ENCODE data around the gene LDLRAD4.

The LDLRAD4 gene

DNA sequence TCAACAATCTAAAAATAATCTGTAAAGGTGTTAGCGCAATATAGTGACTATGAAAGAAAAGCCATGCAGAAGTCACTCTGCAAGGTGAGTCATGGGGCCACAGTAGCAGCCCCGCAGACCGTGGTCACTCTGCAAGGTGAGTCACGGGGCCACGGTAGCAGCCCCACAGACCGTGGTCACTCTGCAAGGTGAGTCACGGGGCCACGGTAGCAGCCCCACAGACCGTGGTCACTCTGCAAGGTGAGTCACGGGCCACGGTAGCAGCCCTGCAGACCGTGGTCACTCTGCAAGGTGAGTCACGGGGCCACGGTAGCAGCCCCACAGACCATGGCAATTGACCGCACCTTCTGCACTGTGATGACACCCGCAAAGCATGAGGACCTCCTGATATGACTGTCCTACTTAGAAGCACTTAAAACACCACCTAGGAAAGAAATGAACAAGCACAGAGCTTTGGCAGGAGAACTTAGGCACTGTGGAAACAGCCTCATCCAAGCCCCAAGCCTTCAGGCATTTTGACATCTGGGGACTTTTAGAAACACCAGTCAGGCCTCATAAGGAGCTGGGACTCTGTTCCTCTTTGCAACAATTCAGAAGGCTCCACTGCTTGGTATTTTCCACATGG is 70.1 kb downstream of the LDLRAD4 start:
- Mint-ChIP-seq H3K27ac (no peak overlapping the region), H3K27me3 (no peaks in the 10 kb centered on the region), H3K9me3 (no peaks in the 10 kb centered on the region), H3K4me3 (no peak overlapping the region), H3K36me3 (no peaks in the 10 kb centered on the region), H3K4me1 (peaks cover 5% of the 10 kb centered on the region)

DNA sequence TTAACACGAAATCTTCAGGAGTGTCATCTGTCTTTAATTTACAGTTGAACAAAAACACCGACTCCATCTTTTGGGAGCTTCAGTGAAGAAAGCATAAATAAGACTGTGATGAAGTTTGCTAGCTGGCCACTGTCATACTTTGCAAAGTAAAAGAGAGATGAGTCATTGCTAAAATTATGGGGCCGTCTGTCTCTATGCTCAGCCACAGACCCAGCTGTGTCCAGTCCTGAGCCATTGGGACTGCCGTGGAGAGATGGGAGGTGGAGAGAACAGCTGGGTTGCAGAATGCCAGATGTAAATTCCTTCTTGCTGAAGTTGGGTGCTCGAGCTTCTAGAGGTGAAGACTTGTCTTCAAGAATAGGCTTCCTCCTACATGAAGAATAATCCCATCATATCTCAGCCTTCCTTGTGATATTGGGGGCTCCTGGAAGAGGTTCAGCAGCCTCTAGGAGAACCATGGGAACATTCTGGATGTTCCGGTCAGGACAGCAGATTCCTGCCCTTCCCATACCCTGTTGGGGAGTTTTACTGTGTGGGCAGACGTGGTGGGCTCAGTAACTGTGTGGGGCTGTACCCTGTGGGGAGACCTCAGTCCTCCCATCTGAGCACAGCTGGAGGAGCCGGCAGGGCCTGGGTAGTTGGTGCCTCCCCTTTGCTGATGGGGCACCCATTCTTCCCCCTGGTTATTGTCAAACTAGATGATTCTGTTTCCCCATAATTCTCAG is 71.1 kb downstream of the LDLRAD4 start:
- H3K27me3 Mint-ChIP-seq: no peaks in the 10 kb centered on the region
- peaks cover 3% of the 10 kb centered on the region for H3K4me1 Mint-ChIP-seq
- H3K9me3 Mint-ChIP-seq: no peaks in the 10 kb centered on the region
- H3K27ac Mint-ChIP-seq: no peak overlapping the region
- no peaks in the 10 kb centered on the region for H3K36me3 Mint-ChIP-seq
- no peak overlapping the region for H3K4me3 Mint-ChIP-seq

DNA sequence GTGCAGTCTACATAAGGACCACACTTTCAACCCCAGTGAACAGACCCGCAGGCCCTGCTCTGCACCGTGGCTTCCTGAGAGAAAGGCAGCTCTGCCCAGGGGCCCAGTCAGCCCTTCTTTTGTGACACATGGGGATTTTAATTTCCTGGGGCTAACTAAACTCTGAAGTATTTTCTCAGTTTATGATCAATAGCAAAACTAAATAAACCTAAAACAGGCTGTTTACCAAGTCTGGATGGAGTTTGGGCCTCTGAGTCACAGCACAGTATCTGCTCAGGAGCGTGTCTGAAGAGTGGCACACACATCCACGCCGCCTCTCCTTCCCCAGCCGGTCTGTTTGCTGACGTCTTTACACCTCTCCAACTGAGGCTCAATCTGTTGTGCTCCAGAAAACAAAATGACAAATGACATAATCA is 72.3 kb downstream of the LDLRAD4 start:
- no peaks in the 10 kb centered on the region for H3K4me1 Mint-ChIP-seq
- no peak overlapping the region for H3K4me3 Mint-ChIP-seq
- H3K9me3 Mint-ChIP-seq: no peaks in the 10 kb centered on the region
- no peak overlapping the region for H3K27ac Mint-ChIP-seq
- no peaks in the 10 kb centered on the region for H3K27me3 Mint-ChIP-seq
- H3K36me3 Mint-ChIP-seq: no peaks in the 10 kb centered on the region

DNA sequence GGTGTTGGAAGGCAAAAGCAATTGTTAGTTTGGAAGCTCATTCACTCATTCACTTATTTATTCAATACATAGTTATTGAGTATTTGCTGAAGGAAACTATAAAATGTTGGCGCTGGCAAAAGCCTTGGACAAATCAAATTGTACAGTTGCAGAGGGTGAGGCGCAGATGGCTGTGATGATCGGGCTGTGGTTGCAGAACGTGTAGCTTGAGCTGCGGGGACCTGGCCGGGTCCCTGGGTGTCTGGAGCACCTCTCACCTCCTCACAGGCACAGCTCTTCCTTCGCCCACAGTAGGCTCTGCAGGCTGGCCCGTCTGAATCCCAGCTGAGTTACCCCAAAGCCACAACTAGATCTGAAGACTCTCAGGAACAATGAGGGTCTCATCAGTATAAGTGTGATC is 72.7 kb downstream of the LDLRAD4 start:
- Mint-ChIP-seq H3K9me3 (no peaks in the 10 kb centered on the region), H3K27ac (no peak overlapping the region), H3K4me3 (no peak overlapping the region), H3K27me3 (no peaks in the 10 kb centered on the region), H3K36me3 (no peaks in the 10 kb centered on the region), H3K4me1 (no peaks in the 10 kb centered on the region)

DNA sequence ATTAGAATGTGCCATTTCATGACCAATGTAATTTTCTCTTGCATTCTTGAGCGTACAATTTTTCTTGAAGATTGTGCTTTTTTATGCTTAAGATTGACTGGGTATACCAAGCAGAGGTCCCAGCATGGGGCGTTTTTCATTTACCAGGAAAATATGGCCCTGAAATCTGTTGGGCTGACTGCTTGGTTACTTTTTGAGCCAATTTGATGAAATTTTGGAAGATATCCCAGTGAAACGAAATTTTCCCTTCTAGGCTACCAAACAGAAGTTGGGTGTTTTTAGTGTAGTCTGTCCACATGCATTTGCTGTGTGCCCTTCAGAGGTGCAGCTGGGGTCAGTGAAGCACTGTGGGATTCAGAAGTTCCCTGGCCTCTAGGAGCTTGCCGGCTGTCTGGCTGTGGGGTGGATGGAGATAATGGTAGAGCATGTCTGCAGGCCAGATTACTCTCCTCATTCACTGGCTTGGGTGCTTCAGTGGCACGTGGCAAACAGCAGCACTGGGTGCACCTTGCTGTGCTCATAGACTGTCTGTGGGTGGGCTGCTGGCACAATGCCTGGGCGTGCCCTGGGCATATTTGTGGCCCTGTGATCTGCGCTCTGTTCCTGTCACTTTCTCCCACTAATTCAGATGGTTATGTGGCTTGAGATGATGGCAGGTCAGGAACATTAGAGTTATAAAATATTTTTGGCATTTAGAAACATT is 73.3 kb downstream of the LDLRAD4 start:
- Mint-ChIP-seq H3K36me3 (no peaks in the 10 kb centered on the region), H3K9me3 (no peaks in the 10 kb centered on the region), H3K4me1 (peaks cover 3% of the 10 kb centered on the region), H3K27ac (no peak overlapping the region), H3K27me3 (no peaks in the 10 kb centered on the region), H3K4me3 (no peak overlapping the region)

DNA sequence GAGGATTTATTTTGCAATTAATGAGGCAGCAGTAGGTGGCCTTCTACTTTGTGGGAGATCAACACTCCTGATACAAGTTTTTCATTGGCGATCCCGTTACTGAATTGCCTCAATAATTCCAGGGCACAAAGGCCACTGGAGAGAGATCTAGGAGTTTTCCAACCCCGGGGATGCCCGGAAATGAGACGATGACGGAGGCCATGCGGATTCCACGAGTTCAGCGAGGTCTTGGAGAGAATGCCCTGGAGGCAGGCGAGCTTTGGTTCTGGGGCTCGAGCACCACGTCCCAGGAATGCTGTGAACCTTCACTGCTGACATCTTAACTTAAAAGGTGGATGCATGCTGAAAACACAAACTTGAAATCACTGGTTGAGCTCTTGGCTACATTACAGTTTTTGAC is 74.2 kb downstream of the LDLRAD4 start:
- Mint-ChIP-seq H3K4me1 (peaks cover 8% of the 10 kb centered on the region), H3K27me3 (no peaks in the 10 kb centered on the region), H3K9me3 (no peaks in the 10 kb centered on the region), H3K4me3 (no peak overlapping the region), H3K27ac (no peak overlapping the region), H3K36me3 (no peaks in the 10 kb centered on the region)

DNA sequence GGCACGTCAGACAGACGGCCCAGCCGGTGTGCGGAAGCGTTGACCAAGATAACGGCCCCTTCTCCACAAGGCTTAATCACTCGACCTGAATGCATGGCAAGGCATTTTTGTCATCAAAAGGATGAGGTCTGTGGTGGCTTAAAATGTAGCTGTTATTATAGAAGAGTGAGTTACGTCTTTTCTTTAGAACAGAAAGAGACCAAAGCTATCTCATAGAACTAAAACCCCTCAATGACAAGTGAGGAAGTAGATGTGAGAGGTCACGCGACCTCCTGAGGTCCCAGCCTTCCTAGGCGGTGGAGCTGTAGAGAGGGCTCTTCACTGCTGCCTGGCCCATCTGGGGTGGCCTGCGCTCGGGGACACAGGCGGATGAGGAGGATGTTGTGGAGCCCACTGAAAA is 75.7 kb downstream of the LDLRAD4 start:
- no peaks in the 10 kb centered on the region for H3K9me3 Mint-ChIP-seq
- no peaks in the 10 kb centered on the region for H3K36me3 Mint-ChIP-seq
- H3K4me3 Mint-ChIP-seq: no peak overlapping the region
- no peaks in the 10 kb centered on the region for H3K27me3 Mint-ChIP-seq
- H3K27ac Mint-ChIP-seq: no peak overlapping the region
- H3K4me1 Mint-ChIP-seq: peaks cover 8% of the 10 kb centered on the region

DNA sequence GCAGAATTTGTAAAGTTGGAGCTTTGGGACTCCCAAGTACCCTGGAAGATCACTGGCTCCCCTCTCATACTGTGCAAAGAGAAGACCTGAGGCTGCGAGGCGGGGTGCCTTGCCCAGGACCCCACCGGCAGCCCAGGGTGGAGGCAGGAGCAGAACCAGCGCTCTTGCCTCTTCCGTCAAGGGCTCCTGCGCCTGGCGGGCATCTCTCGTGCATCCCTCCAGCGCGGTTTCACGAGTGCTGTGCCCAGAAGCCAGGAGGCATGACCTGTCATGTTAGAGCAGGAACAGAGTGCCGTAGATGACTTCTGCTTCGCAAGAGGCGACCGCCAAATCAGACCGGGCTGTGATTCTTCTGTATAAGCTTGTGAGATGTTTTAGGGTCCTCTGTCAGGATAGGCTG is 77.3 kb downstream of the LDLRAD4 start:
- Mint-ChIP-seq H3K4me3 (no peak overlapping the region), H3K36me3 (no peaks in the 10 kb centered on the region), H3K4me1 (peaks cover 8% of the 10 kb centered on the region), H3K9me3 (no peaks in the 10 kb centered on the region), H3K27me3 (no peaks in the 10 kb centered on the region), H3K27ac (no peak overlapping the region)

DNA sequence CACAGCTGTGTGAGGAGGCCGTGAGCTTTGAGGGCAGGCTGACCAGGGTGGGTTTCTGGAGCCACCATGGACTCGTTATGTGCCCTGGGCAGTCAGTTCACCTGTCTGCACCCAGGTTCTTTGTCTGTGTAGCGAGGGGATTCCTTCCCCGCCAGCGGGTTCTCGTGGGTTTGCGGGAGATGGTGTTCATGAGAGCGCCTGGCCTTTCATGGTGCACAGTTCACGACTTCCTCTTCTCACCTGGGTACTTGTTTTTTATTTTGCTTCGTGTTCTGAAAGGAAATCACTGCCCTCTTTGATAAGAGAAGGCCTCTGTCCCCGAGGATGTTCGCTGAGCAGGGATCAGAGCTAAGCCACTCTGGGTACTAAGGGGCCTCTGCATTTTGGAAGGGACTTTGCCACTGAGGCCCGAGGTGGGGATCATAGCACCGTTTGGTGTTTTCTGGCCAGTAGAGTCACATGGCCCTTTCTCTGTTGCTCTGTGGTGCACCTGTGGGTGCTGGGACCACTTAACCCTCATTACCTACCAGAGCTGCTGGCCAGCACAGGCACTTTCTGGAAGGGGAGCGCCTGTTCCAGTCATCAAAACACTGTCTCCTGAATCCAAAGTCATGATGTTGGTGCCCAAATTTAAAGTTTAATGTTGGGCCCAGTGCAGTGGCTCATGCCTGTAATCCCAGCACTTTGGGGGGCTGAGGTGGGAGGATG is 78.5 kb downstream of the LDLRAD4 start:
- no peaks in the 10 kb centered on the region for H3K9me3 Mint-ChIP-seq
- H3K4me3 Mint-ChIP-seq: no peak overlapping the region
- H3K27ac Mint-ChIP-seq: peak overlapping the region; percentile 51
- no peaks in the 10 kb centered on the region for H3K27me3 Mint-ChIP-seq
- peaks cover 8% of the 10 kb centered on the region for H3K4me1 Mint-ChIP-seq
- no peaks in the 10 kb centered on the region for H3K36me3 Mint-ChIP-seq

DNA sequence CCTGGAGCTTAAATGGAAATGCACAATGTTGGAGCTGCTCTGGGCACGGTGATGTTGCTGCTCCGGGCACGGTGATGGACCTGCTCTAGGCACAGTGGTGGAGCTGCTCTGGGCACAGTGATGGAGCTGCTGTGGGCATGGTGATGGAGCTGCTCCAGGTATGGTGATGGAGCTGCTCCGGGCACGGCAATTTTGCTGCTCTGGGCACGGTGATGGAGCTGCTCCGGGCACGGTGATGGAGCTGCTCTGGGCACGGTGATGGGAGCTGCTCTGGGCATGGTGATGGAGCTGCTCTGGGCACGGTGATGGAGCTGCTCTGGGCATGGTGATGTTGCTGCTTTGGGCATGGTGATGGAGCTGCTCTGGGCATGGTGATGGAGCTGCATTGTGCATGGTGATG is 79.7 kb downstream of the LDLRAD4 start:
- no peak overlapping the region for H3K4me3 Mint-ChIP-seq
- no peak overlapping the region for H3K27ac Mint-ChIP-seq
- H3K4me1 Mint-ChIP-seq: peaks cover 17% of the 10 kb centered on the region
- no peaks in the 10 kb centered on the region for H3K36me3 Mint-ChIP-seq
- no peaks in the 10 kb centered on the region for H3K9me3 Mint-ChIP-seq
- H3K27me3 Mint-ChIP-seq: no peaks in the 10 kb centered on the region

DNA sequence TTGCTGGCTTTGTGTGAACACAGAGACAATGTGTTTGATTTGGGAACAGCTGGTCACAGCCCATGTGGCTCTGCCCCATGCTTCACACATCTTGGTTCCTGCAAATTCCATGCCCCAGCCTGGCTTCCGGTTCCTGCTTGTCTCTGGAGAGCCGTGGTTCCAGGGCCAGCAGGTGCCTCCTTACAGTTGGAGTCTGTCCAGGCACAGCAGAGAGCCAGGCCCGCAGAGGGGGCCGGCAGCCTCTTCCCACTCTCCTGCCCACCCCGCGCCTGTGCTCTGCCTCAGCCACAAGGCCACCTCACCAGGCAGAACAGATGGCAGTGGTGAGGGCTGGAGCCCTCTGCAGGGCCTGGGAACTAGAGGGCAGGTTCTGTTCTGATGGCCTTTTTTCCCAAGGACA is 81.5 kb downstream of the LDLRAD4 start:
- Mint-ChIP-seq H3K27ac (no peak overlapping the region), H3K4me3 (no peak overlapping the region), H3K4me1 (peaks cover 21% of the 10 kb centered on the region), H3K9me3 (no peaks in the 10 kb centered on the region), H3K27me3 (no peaks in the 10 kb centered on the region), H3K36me3 (peaks cover 2% of the 10 kb centered on the region)

DNA sequence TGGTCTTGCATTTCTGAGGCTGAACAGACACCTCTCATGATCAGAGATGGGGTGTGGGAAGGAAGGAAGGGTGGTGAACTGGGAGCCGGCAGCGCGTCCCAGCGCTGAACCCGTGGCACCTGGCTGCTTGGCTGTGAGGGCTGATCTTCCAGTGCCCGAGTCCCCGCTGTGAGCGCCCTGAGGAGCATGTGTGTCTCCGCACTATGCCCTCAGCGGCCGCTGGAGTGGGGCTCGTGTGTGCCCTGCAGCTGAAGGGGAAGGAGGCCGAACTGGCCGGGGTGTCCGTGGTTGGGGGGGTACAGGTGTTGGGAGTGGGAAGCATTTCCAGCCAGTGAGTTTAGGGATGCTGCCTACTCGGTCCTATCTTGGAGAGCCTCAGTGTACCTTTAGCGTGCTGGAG is 82.2 kb downstream of the LDLRAD4 start:
- peaks cover 3% of the 10 kb centered on the region for H3K36me3 Mint-ChIP-seq
- no peak overlapping the region for H3K4me3 Mint-ChIP-seq
- H3K27me3 Mint-ChIP-seq: no peaks in the 10 kb centered on the region
- H3K27ac Mint-ChIP-seq: no peak overlapping the region
- peaks cover 6% of the 10 kb centered on the region for H3K9me3 Mint-ChIP-seq
- peaks cover 21% of the 10 kb centered on the region for H3K4me1 Mint-ChIP-seq

DNA sequence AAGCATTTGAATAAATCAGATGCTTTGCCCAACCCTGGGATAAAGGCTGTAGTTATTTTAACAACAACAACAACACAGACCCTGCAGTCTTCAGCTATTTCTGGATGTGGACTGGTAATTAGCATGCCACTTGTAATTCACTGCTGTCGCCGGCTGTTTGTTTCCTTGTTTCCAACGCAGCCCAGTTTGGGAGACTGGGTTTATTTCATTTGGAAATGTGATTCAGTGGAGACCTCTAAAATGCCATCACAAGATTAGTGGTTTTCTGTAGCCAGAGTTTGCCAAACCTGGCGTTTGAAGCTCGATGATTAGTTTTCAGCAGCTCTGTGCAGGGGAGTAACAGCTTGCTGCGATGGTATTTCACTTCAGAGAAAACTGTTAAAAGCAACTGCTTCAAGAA is 83.5 kb downstream of the LDLRAD4 start:
- no peak overlapping the region for H3K27ac Mint-ChIP-seq
- H3K4me1 Mint-ChIP-seq: peaks cover 23% of the 10 kb centered on the region
- H3K9me3 Mint-ChIP-seq: peaks cover 7% of the 10 kb centered on the region
- peaks cover 5% of the 10 kb centered on the region for H3K36me3 Mint-ChIP-seq
- H3K4me3 Mint-ChIP-seq: no peak overlapping the region
- H3K27me3 Mint-ChIP-seq: no peaks in the 10 kb centered on the region

DNA sequence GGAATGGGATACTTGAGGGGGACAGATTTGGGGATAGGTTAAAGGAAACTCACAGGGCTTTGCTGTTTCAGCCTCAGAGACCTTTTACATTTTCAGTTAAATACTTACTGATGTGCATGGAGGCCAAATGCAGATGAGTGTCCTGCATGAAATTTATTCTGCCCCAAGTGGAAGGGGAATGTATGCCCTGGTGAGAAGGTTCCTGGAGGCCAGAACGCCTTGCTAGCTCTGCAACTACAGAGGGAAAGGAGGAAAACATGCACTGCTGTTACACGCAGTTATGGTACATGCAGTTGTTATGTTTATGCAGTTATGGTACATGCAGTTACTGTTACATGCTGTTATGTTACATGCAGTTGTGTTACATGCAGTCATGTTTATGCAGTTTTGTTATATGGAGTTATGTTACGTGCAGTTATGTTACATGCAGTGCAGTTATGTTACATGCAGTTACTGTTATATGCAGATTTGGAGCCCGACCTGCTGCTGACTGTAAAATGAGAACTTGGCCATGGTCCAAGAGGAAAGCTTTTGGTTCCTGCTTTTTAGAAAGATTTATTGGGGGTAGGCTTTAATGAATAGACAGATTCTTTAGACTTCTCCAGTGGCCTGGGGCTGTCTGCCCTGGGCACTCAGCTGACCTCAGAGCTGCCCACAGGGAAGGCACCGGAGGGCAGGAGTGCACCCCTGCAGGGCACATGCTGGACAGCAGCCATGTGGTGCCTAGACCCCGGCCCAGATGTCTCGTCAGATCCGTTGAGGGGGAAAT is 84.1 kb downstream of the LDLRAD4 start:
- no peaks in the 10 kb centered on the region for H3K27me3 Mint-ChIP-seq
- H3K36me3 Mint-ChIP-seq: peaks cover 5% of the 10 kb centered on the region
- no peak overlapping the region for H3K4me3 Mint-ChIP-seq
- H3K27ac Mint-ChIP-seq: no peak overlapping the region
- H3K9me3 Mint-ChIP-seq: peaks cover 7% of the 10 kb centered on the region
- H3K4me1 Mint-ChIP-seq: peaks cover 21% of the 10 kb centered on the region

DNA sequence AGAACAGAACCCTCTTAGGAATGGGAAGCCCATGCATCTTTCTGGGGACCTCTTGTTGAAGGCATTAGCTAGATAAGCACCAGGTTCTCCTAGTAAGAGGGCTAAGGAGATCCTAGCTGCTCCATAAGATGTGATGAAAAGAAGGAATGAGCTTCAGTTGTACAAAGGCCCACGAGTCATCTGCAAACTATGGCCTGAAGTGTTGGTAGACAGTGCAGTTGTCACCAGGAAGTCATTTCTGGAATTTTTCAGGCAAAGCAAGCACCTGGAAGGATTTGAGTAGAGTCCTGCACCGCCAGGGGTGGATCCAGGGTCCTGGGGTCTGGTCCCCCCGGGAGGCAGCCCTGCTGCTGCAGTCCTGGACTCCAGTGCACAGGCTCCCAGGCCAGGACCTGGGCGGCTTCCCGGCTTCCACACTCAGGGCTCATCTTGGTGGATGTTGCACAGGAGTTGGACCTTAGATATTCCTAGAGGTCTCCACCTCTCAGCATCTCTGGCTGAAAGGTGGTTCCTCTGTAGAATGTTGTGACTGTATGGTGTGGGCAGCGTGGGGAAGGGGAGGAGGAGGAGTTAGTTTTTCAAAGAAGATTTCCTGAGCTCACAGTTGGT is 85.3 kb downstream of the LDLRAD4 start:
- peaks cover 32% of the 10 kb centered on the region for H3K4me1 Mint-ChIP-seq
- no peaks in the 10 kb centered on the region for H3K27me3 Mint-ChIP-seq
- peaks cover 5% of the 10 kb centered on the region for H3K36me3 Mint-ChIP-seq
- H3K9me3 Mint-ChIP-seq: peaks cover 7% of the 10 kb centered on the region
- H3K27ac Mint-ChIP-seq: no peak overlapping the region
- H3K4me3 Mint-ChIP-seq: no peak overlapping the region
